ENCODE measurements around the gene TRIM14.
"Not testable (repeated sequence)": the region's sequence is repeated elsewhere in the genome, so short reads cannot be mapped to it uniquely, and the experiment has no call there.

Gene TRIM14

GRCh38 chr9:98121058-98121457 lies 2.0 kb upstream of the TRIM14 start:
- no peak overlapping the region for H3K27ac Mint-ChIP-seq
- DNase-seq, result no peak
- H3K36me3 Mint-ChIP-seq (ENCODE audit: low read depth), result no peaks in the 10 kb centered on the region
- peaks cover 13% of the 10 kb centered on the region for H3K4me1 Mint-ChIP-seq
- peaks cover 25% of the 10 kb centered on the region for H3K27me3 Mint-ChIP-seq (ENCODE audit: low read depth, poor library complexity)
- H3K9me3 Mint-ChIP-seq, result no peaks in the 10 kb centered on the region
- no peak overlapping the region for H3K4me3 Mint-ChIP-seq
- no peak for TF ChIP-seq CTCF (IDR thresholded peaks at IDR 0.05)

GRCh38 chr9:98120476-98120875 lies 1.5 kb upstream of the TRIM14 start:
- H3K9me3 Mint-ChIP-seq, result no peaks in the 10 kb centered on the region
- TF ChIP-seq CTCF (IDR thresholded peaks at IDR 0.05), result no peak
- peaks cover 25% of the 10 kb centered on the region for H3K27me3 Mint-ChIP-seq (ENCODE audit: low read depth, poor library complexity)
- H3K4me3 Mint-ChIP-seq, result peak overlapping the region; percentile 34
- no peak overlapping the region for H3K27ac Mint-ChIP-seq
- peaks cover 13% of the 10 kb centered on the region for H3K4me1 Mint-ChIP-seq
- no peak for DNase-seq
- H3K36me3 Mint-ChIP-seq (ENCODE audit: low read depth), result no peaks in the 10 kb centered on the region

GRCh38 chr9:98117984-98118639 lies 910 bp downstream of the TRIM14 start:
- Mint-ChIP-seq H3K27ac (no peak overlapping the region), H3K9me3 (no peaks in the 10 kb centered on the region), H3K36me3 (ENCODE audit: low read depth) (no peaks in the 10 kb centered on the region), H3K4me1 (peaks cover 13% of the 10 kb centered on the region), H3K4me3 (peak overlapping the region; percentile 79), H3K27me3 (ENCODE audit: low read depth, poor library complexity) (peaks cover 25% of the 10 kb centered on the region)
- no peak for TF ChIP-seq CTCF (IDR thresholded peaks at IDR 0.05)
- no peak for DNase-seq

- H3K36me3 Mint-ChIP-seq (ENCODE audit: low read depth); H3K27ac Mint-ChIP-seq; H3K9me3 Mint-ChIP-seq; DNase-seq; H3K4me3 Mint-ChIP-seq: not testable (repeated sequence)
- H3K27me3 Mint-ChIP-seq (ENCODE audit: low read depth, poor library complexity), result peaks cover 25% of the 10 kb centered on the region
- H3K4me1 Mint-ChIP-seq, result peaks cover 13% of the 10 kb centered on the region
These were observed 1.9 kb downstream of the TRIM14 start for GRCh38 chr9:98117097-98117496.

- H3K9me3 Mint-ChIP-seq, result peaks cover 6% of the 10 kb centered on the region
- no peak for DNase-seq
- no peak overlapping the region for H3K4me3 Mint-ChIP-seq
- H3K4me1 Mint-ChIP-seq, result no peaks in the 10 kb centered on the region
- no peaks in the 10 kb centered on the region for H3K27me3 Mint-ChIP-seq (ENCODE audit: low read depth, poor library complexity)
- no peak overlapping the region for H3K27ac Mint-ChIP-seq
- no peak for TF ChIP-seq CTCF (IDR thresholded peaks at IDR 0.05)
- no peaks in the 10 kb centered on the region for H3K36me3 Mint-ChIP-seq (ENCODE audit: low read depth)
These were observed 10.0 kb downstream of the TRIM14 start for GRCh38 chr9:98109052-98109451.

GRCh38 chr9:98108531-98109031 lies 10.4 kb downstream of the TRIM14 start:
- TF ChIP-seq CTCF (IDR thresholded peaks at IDR 0.05), result no peak
- H3K36me3 Mint-ChIP-seq (ENCODE audit: low read depth), result no peaks in the 10 kb centered on the region
- H3K9me3 Mint-ChIP-seq, result peaks cover 6% of the 10 kb centered on the region
- H3K4me1 Mint-ChIP-seq, result no peaks in the 10 kb centered on the region
- no peaks in the 10 kb centered on the region for H3K27me3 Mint-ChIP-seq (ENCODE audit: low read depth, poor library complexity)
- DNase-seq, result no peak
- no peak overlapping the region for H3K27ac Mint-ChIP-seq
- no peak overlapping the region for H3K4me3 Mint-ChIP-seq
